GM12878 (cell line): ENCODE results near the gene TAF10. TPM values are rescaled to one million over a fixed set of nuclear protein-coding genes. Genes with fewer than 3 reads are reported as not detected.
A peak's percentile ranks its signal among the peaks of the same experiment; 100 is the strongest.

Experiments
- ATF2 ChIP-seq: IDR thresholded peaks from 2 replicates; pipeline ENCODE4 v1.6.1; 2012; ENCODE audit warnings: low read length, inconsistent platforms
- CREM ChIP-seq: IDR thresholded peaks from 2 replicates; pipeline ENCODE4 v1.6.1; 2014; ENCODE audit warnings: antibody characterized with exemption, low read depth
- CUX1 ChIP-seq: IDR thresholded peaks from 2 replicates; pipeline ENCODE4 v1.6.1; 2012; ENCODE audit warnings: improper control_type of control experiment, low read depth, low read length; ENCODE audit not compliant: insufficient replicate concordance
- DPF2 ChIP-seq: fragments of 450-650 bp; IDR thresholded peaks from 2 replicates; pipeline ENCODE4 v1.6.1; 2017; ENCODE audit warnings: mild to moderate bottlenecking
- E2F4 ChIP-seq: IDR thresholded peaks from 2 replicates; pipeline ENCODE4 v1.6.1; 2012; ENCODE audit warnings: low read depth, low read length, improper control_type of control experiment
- FOXK2 ChIP-seq: fragments of 450-650 bp; IDR thresholded peaks from 2 replicates; pipeline ENCODE4 v1.6.1; 2017; ENCODE audit warnings: mild to moderate bottlenecking, moderate library complexity
- HCFC1 ChIP-seq: fragments of 150-350 bp; IDR thresholded peaks from 2 replicates; pipeline ENCODE4 v1.6.1; 2014; ENCODE audit warnings: low read length
- HDAC6 ChIP-seq: fragments of 200-600 bp; sonication (generic); IDR thresholded peaks from one replicate; pipeline ENCODE4 v1.8.0; 2017; ENCODE audit warnings: antibody characterized with exemption; ENCODE audit not compliant: unreplicated experiment
- HDGF ChIP-seq: fragments of 450-650 bp; IDR thresholded peaks from 2 replicates; pipeline ENCODE4 v1.6.1; 2016; ENCODE audit warnings: antibody characterized with exemption
- IKZF2 ChIP-seq, 2 experiments: fragments of 450-650 bp; IDR thresholded peaks; 2 replicates each; pipeline ENCODE4 v1.6.1; 2017; ENCODE audit warnings: mild to moderate bottlenecking in 2 of 2, moderate library complexity in 2 of 2
- MAX ChIP-seq: IDR thresholded peaks from 2 replicates; pipeline ENCODE4 v1.6.1; 2012; ENCODE audit warnings: low read depth, low read length, improper control_type of control experiment
- NBN ChIP-seq: fragments of 450-650 bp; IDR thresholded peaks from 2 replicates; pipeline ENCODE4 v1.6.1; 2016
- POLR2AphosphoS5 ChIP-seq: IDR thresholded peaks from 2 replicates; pipeline ENCODE4 v1.6.1; 2011; ENCODE audit warnings: mild to moderate bottlenecking, low read length, inconsistent platforms
- POU2F2 ChIP-seq: IDR thresholded peaks from 3 replicates; pipeline ENCODE4 v1.6.1; 2011; ENCODE audit warnings: low read depth, mild to moderate bottlenecking, low read length, borderline replicate concordance
- SUZ12 ChIP-seq: fragments of 200-600 bp; sonication (generic); IDR thresholded peaks from one replicate; pipeline ENCODE4 v1.6.1; 2018; ENCODE audit warnings: antibody characterized with exemption, mild to moderate bottlenecking; ENCODE audit not compliant: unreplicated experiment
- YY1 ChIP-seq: IDR thresholded peaks from 2 replicates; pipeline ENCODE4 v1.6.1; 2011; ENCODE audit warnings: low read depth, mild to moderate bottlenecking, low read length
- ZBTB40 ChIP-seq: fragments of 450-650 bp; IDR thresholded peaks from 2 replicates; pipeline ENCODE4 v1.6.1; 2016; ENCODE audit warnings: mild to moderate bottlenecking, moderate library complexity, borderline replicate concordance
- ZZZ3 ChIP-seq: IDR thresholded peaks from 2 replicates; pipeline ENCODE4 v1.6.1; 2011; ENCODE audit warnings: low read depth; ENCODE audit not compliant: control insufficient read depth, insufficient read length
- polyA plus RNA-seq, 11 experiments: library from polyadenylated mRNA; depleted of rRNA in 4 of 11; unstranded in 6 of 11; stranded (reverse) in 5 of 11; fragments of >200 nt; fragmentation: Nextera tagmentation in 4 of 11; fragmentation: Illumina TruSeq in 1 of 11; extraction: Ambion mirVana in 4 of 11; extraction: Trizol in 1 of 11; gene quantifications; 1 replicate in 1 of 11; 2 replicates in 10 of 11; pipeline versions ENCODE4 v1.2.1 to v1.2.3, GENCODE V29; 2011 to 2016; ENCODE audit warnings: inconsistent platforms in 2 of 11, missing spikeins in 2 of 11, low read depth in 1 of 11
- total RNA-seq, 4 experiments: library from RNA; depleted of rRNA in 3 of 4; stranded (reverse); fragments of >200 nt in 3 of 4; fragmentation: Illumina TruSeq in 1 of 4; extraction: Trizol in 1 of 4; gene quantifications; 2 replicates each; pipeline versions ENCODE4 v1.2.1 to v1.2.3, GENCODE V29; 2013 to 2021

Gene TAF10
- total and polyA plus RNA-seq, 10 of the 15 experiments (the other 5 are each of a cell fraction or from before 2014, with no cell fraction given): 26.7 to 251 (median 149) TPM

- no peak for TF ChIP-seq ZBTB40
- peak; percentile 53; the same call in 1 of the 3 replicates for TF ChIP-seq POU2F2
- 0 out of 2 replicates have a peak, but pooled peaks have one; percentile 22 for TF ChIP-seq E2F4
- no peak for TF ChIP-seq ATF2
- TF ChIP-seq POLR2AphosphoS5: peak; percentile 83
- peak; percentile 42 to 47; a peak in 2 of 4 replicates for TF ChIP-seq IKZF2 (IDR thresholded peaks at IDR 0.05)
- no peak; the same call in 1 of the 2 replicates for TF ChIP-seq HDGF
- TF ChIP-seq FOXK2: no peak
- peak; percentile 88 for TF ChIP-seq NBN
- TF ChIP-seq CUX1: no peak
- no peak for TF ChIP-seq SUZ12
- TF ChIP-seq YY1: no peak
- TF ChIP-seq DPF2: peak; percentile 42; the same call in 1 of the 2 replicates
- peak; percentile 98 for TF ChIP-seq CREM
- no peak for TF ChIP-seq HDAC6
- TF ChIP-seq HCFC1: peak; percentile 54; the same call in 1 of the 2 replicates
- TF ChIP-seq MAX: peak; percentile 85
- no peak for TF ChIP-seq ZZZ3
These were observed 7.2 kb upstream of the TAF10 start, which contains the start of gene TPP1 (continued) for GRCh38 chr11:6619004-6619745.
